Ectodermal cell (in vitro differentiated cells): Measurements from ENCODE around the gene PLIN1. TPM values are rescaled to one million over a fixed set of nuclear protein-coding genes. Genes with fewer than 3 reads are reported as not detected.

ENCODE experiments used
- H3K27ac ChIP-seq: 2 replicates; pipeline ENCODE4 v1.7.0; 2013; ENCODE audit warnings: mild to moderate bottlenecking, low read depth, low read length; ENCODE audit not compliant: insufficient read depth, poor library complexity, severe bottlenecking
- H3K27me3 ChIP-seq: 2 replicates; pipeline ENCODE4 v1.7.0; 2013; ENCODE audit warnings: mild to moderate bottlenecking, low read length; ENCODE audit not compliant: insufficient read depth, control insufficient read depth, poor library complexity, severe bottlenecking
- H3K36me3 ChIP-seq: one replicate; pipeline ENCODE4 v1.7.0; 2013; ENCODE audit warnings: low read length; ENCODE audit not compliant: control insufficient read depth, insufficient read depth
- H3K4me1 ChIP-seq: one replicate; pipeline ENCODE4 v1.7.0; 2013; ENCODE audit warnings: low read length; ENCODE audit not compliant: control insufficient read depth, insufficient read depth
- H3K4me3 ChIP-seq: 2 replicates; pipeline ENCODE4 v1.7.0; 2013; ENCODE audit warnings: low read depth, low read length, control low read depth; ENCODE audit not compliant: insufficient read depth
- H3K9me3 ChIP-seq: 2 replicates; pipeline ENCODE4 v1.7.0; 2013; ENCODE audit warnings: mild to moderate bottlenecking, low read length, moderate library complexity; ENCODE audit not compliant: control insufficient read depth
- WGBS, 2 experiments: methylation state at CpG; one replicate each; pipeline ENCODE4 v1.1.7; 2013; ENCODE audit warnings: missing lambda C conversion rate in 2 of 2; 5-methylcytosine and 5-hydroxymethylcytosine counted together
- polyA plus RNA-seq, 4 experiments: library from polyadenylated mRNA; stranded (reverse); fragments of 50-300 nt; gene quantifications; one replicate each; pipeline ENCODE4 v1.2.3, GENCODE V29; 2013

Gene PLIN1, protein sequence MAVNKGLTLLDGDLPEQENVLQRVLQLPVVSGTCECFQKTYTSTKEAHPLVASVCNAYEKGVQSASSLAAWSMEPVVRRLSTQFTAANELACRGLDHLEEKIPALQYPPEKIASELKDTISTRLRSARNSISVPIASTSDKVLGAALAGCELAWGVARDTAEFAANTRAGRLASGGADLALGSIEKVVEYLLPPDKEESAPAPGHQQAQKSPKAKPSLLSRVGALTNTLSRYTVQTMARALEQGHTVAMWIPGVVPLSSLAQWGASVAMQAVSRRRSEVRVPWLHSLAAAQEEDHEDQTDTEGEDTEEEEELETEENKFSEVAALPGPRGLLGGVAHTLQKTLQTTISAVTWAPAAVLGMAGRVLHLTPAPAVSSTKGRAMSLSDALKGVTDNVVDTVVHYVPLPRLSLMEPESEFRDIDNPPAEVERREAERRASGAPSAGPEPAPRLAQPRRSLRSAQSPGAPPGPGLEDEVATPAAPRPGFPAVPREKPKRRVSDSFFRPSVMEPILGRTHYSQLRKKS
- 0.26 TPM for polyA plus RNA-seq (2013, experiment 1 of 4)
- 0.12 TPM for polyA plus RNA-seq (2013, experiment 2 of 4)
- polyA plus RNA-seq (2013, experiment 3 of 4): 0.27 TPM
- polyA plus RNA-seq (2013, experiment 4 of 4): 0.28 TPM

DNA sequence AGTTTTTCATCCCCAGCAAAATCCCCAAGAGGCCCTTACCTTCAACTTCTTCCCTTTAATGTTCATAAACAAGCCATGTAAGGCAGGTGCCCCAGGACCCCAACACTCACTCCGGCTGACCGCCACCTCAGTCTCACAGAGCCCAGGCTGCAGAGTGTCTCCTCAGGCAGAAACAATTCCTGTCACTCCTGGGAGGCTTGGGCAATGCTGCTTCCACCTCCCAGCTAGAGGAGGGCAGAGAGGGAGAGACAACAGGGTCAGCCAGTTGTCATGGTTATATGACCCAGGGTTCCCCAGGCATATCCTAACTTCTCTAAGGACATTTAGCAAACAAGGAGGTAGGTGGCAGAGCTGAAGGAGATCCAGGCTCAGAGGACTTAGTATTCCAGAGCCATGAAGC is at the start of gene PLIN1:
PLIN1 (minus strand) TSS at position 156 of the 400 bp plus-strand sequence. CDS start 1,878 bp downstream, outside the sequence.
- H3K27ac ChIP-seq: no peak within 1 kb of the TSS
- peaks cover 4% of the 10 kb centered on the region for H3K4me1 ChIP-seq
- no peak within 1 kb of the TSS for H3K4me3 ChIP-seq
- H3K36me3 ChIP-seq: no peaks in the 10 kb centered on the region
- H3K27me3 ChIP-seq: no peaks in the 10 kb centered on the region
- no peaks in the 10 kb centered on the region for H3K9me3 ChIP-seq
- WGBS, 2 experiments: 87 to 93% methylated on average over 2 of the region's 2 CpGs

- no peaks in the 10 kb centered on the region for H3K4me1 ChIP-seq
- WGBS, 2 experiments: 92 to 96% methylated on average over 2 of the region's 2 CpGs
- no peaks in the 10 kb centered on the region for H3K27me3 ChIP-seq
- H3K27ac ChIP-seq: no peak overlapping the region
- H3K9me3 ChIP-seq: no peaks in the 10 kb centered on the region
- no peaks in the 10 kb centered on the region for H3K36me3 ChIP-seq
- H3K4me3 ChIP-seq: no peak overlapping the region
Observed at GRCh38 chr15:89728254-89728653, 49.1 kb upstream of the PLIN1 start.

- 88 to 95% methylated on average over 1 of the region's 1 CpG for WGBS, 2 experiments
- H3K4me3 ChIP-seq: no peak overlapping the region
- H3K4me1 ChIP-seq: no peaks in the 10 kb centered on the region
- no peaks in the 10 kb centered on the region for H3K36me3 ChIP-seq
- H3K27me3 ChIP-seq: no peaks in the 10 kb centered on the region
- no peaks in the 10 kb centered on the region for H3K9me3 ChIP-seq
- no peak overlapping the region for H3K27ac ChIP-seq
Observed at GRCh38 chr15:89725064-89725463, 45.9 kb upstream of the PLIN1 start.

DNA sequence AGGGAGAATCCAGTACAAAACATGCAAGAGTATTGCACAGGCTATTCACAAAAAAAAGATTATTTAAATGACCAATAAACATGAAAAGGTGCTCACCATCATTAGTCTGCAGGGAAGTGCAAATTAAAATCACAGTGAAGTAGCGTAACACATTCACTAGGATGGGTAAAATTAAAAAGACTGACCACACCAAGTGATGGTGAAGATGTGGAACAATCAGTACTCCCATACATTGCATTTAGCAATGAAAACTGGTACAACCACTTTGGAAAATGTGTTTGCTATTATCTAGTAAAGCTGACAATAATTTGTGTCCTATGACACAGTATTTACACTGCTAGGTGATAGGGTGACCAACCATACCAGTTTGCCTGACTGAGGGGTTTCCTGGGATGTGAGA is 45.5 kb upstream of the PLIN1 start:
- Histone ChIP-seq H3K9me3 (no peaks in the 10 kb centered on the region), H3K4me3 (no peak overlapping the region), H3K27me3 (no peaks in the 10 kb centered on the region), H3K4me1 (no peaks in the 10 kb centered on the region), H3K36me3 (no peaks in the 10 kb centered on the region), H3K27ac (no peak overlapping the region)
- 100% methylated on average over 1 of the region's 1 CpG for WGBS, 2 experiments

GRCh38 chr15:89723031-89723430 is 43.9 kb upstream of the PLIN1 start:
- Histone ChIP-seq H3K4me3 (no peak overlapping the region), H3K9me3 (no peaks in the 10 kb centered on the region), H3K4me1 (no peaks in the 10 kb centered on the region), H3K36me3 (no peaks in the 10 kb centered on the region), H3K27ac (no peak overlapping the region), H3K27me3 (no peaks in the 10 kb centered on the region)
- WGBS, 2 experiments: 85 to 90% methylated on average over 1 of the region's 3 CpGs

DNA sequence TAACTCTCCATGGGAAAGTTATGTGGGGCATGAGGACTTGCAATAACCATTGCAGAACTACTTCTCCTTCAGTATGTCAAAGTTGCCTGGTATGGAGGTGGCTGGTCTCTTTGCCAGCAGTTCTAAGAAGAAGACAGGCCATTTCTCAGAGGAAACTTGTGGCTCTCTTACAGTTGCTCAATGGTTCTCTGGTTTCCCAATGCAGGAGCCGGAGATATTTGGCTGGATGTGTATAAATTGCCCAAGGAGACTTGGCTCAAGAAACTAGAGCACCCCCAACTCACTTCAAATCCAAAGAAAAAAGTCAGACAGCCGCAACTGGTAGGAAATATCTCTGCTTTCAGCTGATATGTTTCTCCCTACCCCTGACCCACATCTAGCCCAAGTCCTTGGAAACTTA is 35.6 kb upstream of the PLIN1 start:
- H3K4me3 ChIP-seq: no peak overlapping the region
- no peaks in the 10 kb centered on the region for H3K36me3 ChIP-seq
- H3K27me3 ChIP-seq: no peaks in the 10 kb centered on the region
- whole genome bisulfite sequencing, 2 experiments: 83 to 100% methylated on average over 1 to 2 of the region's 2 CpGs
- no peak overlapping the region for H3K27ac ChIP-seq
- no peaks in the 10 kb centered on the region for H3K9me3 ChIP-seq
- H3K4me1 ChIP-seq: no peaks in the 10 kb centered on the region

DNA sequence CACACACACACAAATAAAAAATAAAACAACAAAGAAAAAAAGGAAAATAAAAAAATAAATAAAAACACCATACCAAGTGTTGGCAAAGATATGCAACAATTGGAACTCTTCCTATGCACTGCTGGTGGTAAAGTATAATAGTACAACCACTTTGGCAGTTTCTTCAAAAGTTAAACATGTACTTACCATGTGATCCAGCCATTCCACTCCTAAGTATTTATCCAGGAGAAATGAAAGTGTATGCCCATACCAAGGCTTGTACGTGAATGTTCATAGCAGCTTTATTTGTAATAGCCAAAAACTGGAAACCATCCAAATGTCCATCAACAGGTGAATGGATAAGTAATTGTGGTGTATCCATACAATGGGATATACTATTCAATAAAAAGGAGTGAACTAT is 28.4 kb upstream of the PLIN1 start:
- no peak overlapping the region for H3K4me3 ChIP-seq
- H3K36me3 ChIP-seq: no peaks in the 10 kb centered on the region
- H3K4me1 ChIP-seq: no peaks in the 10 kb centered on the region
- 100% methylated on average over 1 of the region's 1 CpG for WGBS, 2 experiments
- no peak overlapping the region for H3K27ac ChIP-seq
- H3K9me3 ChIP-seq: no peaks in the 10 kb centered on the region
- H3K27me3 ChIP-seq: no peaks in the 10 kb centered on the region

GRCh38 chr15:89704411-89704810 is 25.2 kb upstream of the PLIN1 start:
- Histone ChIP-seq H3K27ac (no peak overlapping the region), H3K4me3 (no peak overlapping the region), H3K9me3 (no peaks in the 10 kb centered on the region), H3K4me1 (no peaks in the 10 kb centered on the region), H3K36me3 (no peaks in the 10 kb centered on the region), H3K27me3 (peaks cover 9% of the 10 kb centered on the region)

DNA sequence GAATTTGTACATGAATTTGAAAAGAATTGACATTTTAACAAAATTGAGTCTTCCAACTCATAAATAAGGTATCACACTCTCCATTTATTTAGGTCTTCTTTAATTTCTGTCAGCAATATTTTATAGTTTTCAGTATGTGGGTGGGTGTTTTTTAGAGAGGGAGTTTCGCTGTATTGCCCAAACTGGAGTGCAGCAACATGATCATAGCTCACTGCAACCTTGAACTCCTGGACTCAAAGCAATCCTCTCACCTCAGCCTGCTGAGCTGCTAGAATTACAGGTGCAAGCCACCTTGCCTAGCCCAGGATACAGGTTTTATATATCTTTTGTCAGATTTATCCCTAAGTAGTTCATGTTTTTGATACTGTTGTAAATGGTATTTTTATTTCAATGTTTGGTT is 16.0 kb upstream of the PLIN1 start:
- H3K9me3 ChIP-seq: no peaks in the 10 kb centered on the region
- H3K4me3 ChIP-seq: no peak overlapping the region
- H3K27ac ChIP-seq: no peak overlapping the region
- peaks cover 56% of the 10 kb centered on the region for H3K27me3 ChIP-seq
- no peaks in the 10 kb centered on the region for H3K4me1 ChIP-seq
- WGBS, 2 experiments: 73 to 100% methylated on average over 1 of the region's 1 CpG
- H3K36me3 ChIP-seq: no peaks in the 10 kb centered on the region

GRCh38 chr15:89693696-89694095 is 14.5 kb upstream of the PLIN1 start:
- WGBS, 2 experiments: 67 to 69% methylated on average over 1 of the region's 1 CpG
- Histone ChIP-seq H3K4me1 (no peaks in the 10 kb centered on the region), H3K4me3 (no peak overlapping the region), H3K9me3 (no peaks in the 10 kb centered on the region), H3K27ac (no peak overlapping the region), H3K27me3 (peaks cover 61% of the 10 kb centered on the region), H3K36me3 (no peaks in the 10 kb centered on the region)
